GM12878 (cell line): ENCODE results near the gene PFN4. TPM values are rescaled to one million over a fixed set of nuclear protein-coding genes. Genes with fewer than 3 reads are reported as not detected.

Source experiments
- ATAC-seq: fragments of 200-7000 bp; cut with Tn5 transposase; 3 replicates; pipeline ENCODE4 v1.9.1; 2020; ENCODE audit warnings: mild to moderate bottlenecking, moderate library complexity
- Bru-seq: library from RNA; stranded (reverse); fragments of 400-500 nt; gene quantifications from one replicate; lab custom pipeline; 2021; lab: Mats Ljungman, UMichigan
- BruChase-seq, 2 experiments: library from RNA; stranded (reverse); fragments of 400-500 nt; gene quantifications; one replicate each; lab custom pipeline; 2021; lab: Mats Ljungman, UMichigan
- BruUV-seq: library from RNA; stranded (reverse); fragments of 400-500 nt; replicated peaks from 2 replicates; lab custom pipeline; 2021; lab: Mats Ljungman, UMichigan
- CTCF ChIA-PET: fragments of 300-600 bp; sonication (Branson Sonifier 250); formaldehyde crosslinking; extraction: SDS; loops from one replicate; lab custom pipeline; 2021; ENCODE audit warnings: inconsistent platforms; lab: Yijun Ruan, JAX
- POLR2A ChIA-PET: fragments of 350-600 bp; formaldehyde crosslinking; extraction: SDS; loops from one replicate; lab custom pipeline; 2021; ENCODE audit warnings: inconsistent platforms; lab: Charles Lee
- RAD21 ChIA-PET: fragments of 300-600 bp; sonication (Branson Sonifier 250); formaldehyde crosslinking; loops from one replicate; lab custom pipeline; 2023; ENCODE audit warnings: antibody characterized with exemption; ENCODE audit not compliant: unreplicated experiment; lab: Charles Lee
- SMC1A ChIA-PET: fragments of 300-600 bp; sonication (Branson Sonifier 250); formaldehyde crosslinking; loops from one replicate; lab custom pipeline; 2023; ENCODE audit not compliant: unreplicated experiment, uncharacterized antibody; lab: Charles Lee
- DNase-seq: peaks from one replicate; pipeline ENCODE4 v3.0.0-alpha.2; 2011; ENCODE audit warnings: low read depth, low spot score
- FAIRE-seq: peaks from 3 replicates; lab custom pipeline; 2011; peaks lifted over from hg19 to GRCh38; lab: Jason Lieb, UNC
- H2AFZ ChIP-seq: 2 replicates; pipeline ENCODE4 v1.6.0; 2011; ENCODE audit warnings: low read depth, low read length, control low read depth; ENCODE audit not compliant: control insufficient read depth
- H3K27ac ChIP-seq: 2 replicates; pipeline ENCODE4 v1.5.1; 2011; ENCODE audit warnings: control low read depth; ENCODE audit not compliant: control insufficient read depth, insufficient read depth
- H3K27me3 ChIP-seq, 2 experiments: replicated peaks in 1 of 2; 2 replicates each; pipeline versions ENCODE4 v1.6.0 to v1.6.1; 2011; ENCODE audit warnings: low read length in 1 of 2; ENCODE audit not compliant: control insufficient read depth in 2 of 2, insufficient read depth in 2 of 2
- H3K36me3 ChIP-seq, 2 experiments: 2 replicates each; pipeline ENCODE4 v1.5.1; 2011; ENCODE audit warnings: low read length in 1 of 2; ENCODE audit not compliant: control insufficient read depth in 2 of 2, insufficient read depth in 2 of 2
- H3K4me1 ChIP-seq: 2 replicates; pipeline ENCODE4 v1.6.1; 2011; ENCODE audit warnings: mild to moderate bottlenecking, low read length, moderate library complexity, mixed read lengths; ENCODE audit not compliant: control insufficient read depth, insufficient read depth
- H3K4me2 ChIP-seq: 2 replicates; pipeline ENCODE4 v1.6.0; 2011; ENCODE audit warnings: control low read depth; ENCODE audit not compliant: control insufficient read depth, insufficient read depth
- H3K4me3 ChIP-seq: fragments of 200-600 bp; sonication (generic); 2 replicates; pipeline ENCODE4 v1.5.1; 2016
- H3K79me2 ChIP-seq: 2 replicates; pipeline ENCODE4 v1.6.0; 2011; ENCODE audit warnings: low read length; ENCODE audit not compliant: control insufficient read depth, insufficient read depth
- H3K9ac ChIP-seq: 2 replicates; pipeline ENCODE4 v1.8.0; 2011; ENCODE audit warnings: low read length, control low read depth, mixed read lengths; ENCODE audit not compliant: control insufficient read depth, insufficient read depth
- H3K9me3 ChIP-seq: replicated peaks from 3 replicates; pipeline ENCODE4 v1.5.1; 2011; ENCODE audit warnings: mild to moderate bottlenecking, low read length; ENCODE audit not compliant: control insufficient read depth, insufficient read depth
- H4K20me1 ChIP-seq: 2 replicates; pipeline ENCODE4 v1.6.0; 2011; ENCODE audit not compliant: control insufficient read depth, insufficient read depth
- ATF7 ChIP-seq: fragments of 450-650 bp; IDR thresholded peaks from 2 replicates; pipeline ENCODE4 v1.6.1; 2016; ENCODE audit warnings: low read depth, mild to moderate bottlenecking
- BCL11A ChIP-seq: IDR thresholded peaks from 2 replicates; pipeline ENCODE4 v1.6.1; 2011; ENCODE audit warnings: low read depth, low read length
- EED ChIP-seq: sonication (generic); IDR thresholded peaks from 2 replicates; pipeline ENCODE4 v1.6.1; 2016; ENCODE audit warnings: antibody characterized with exemption, low read depth
- ESRRA ChIP-seq: IDR thresholded peaks from 2 replicates; pipeline ENCODE4 v1.6.1; 2012; ENCODE audit warnings: mild to moderate bottlenecking, low read length, improper control_type of control experiment
- KLF5 ChIP-seq: fragments of 450-650 bp; IDR thresholded peaks from 2 replicates; pipeline ENCODE4 v1.6.1; 2014; ENCODE audit warnings: mild to moderate bottlenecking; ENCODE audit not compliant: partially characterized antibody
- MYC ChIP-seq: IDR thresholded peaks from 2 replicates; pipeline ENCODE4 v1.6.1; 2011; ENCODE audit warnings: mild to moderate bottlenecking, low read length, moderate library complexity, inconsistent platforms; ENCODE audit not compliant: insufficient read depth, insufficient replicate concordance, insufficient read length, severe bottlenecking
- NBN ChIP-seq: fragments of 450-650 bp; IDR thresholded peaks from 2 replicates; pipeline ENCODE4 v1.6.1; 2016
- RB1 ChIP-seq: fragments of 450-650 bp; formaldehyde crosslinking; IDR thresholded peaks from 2 replicates; pipeline ENCODE4 v1.6.1; 2017; ENCODE audit warnings: mild to moderate bottlenecking, borderline replicate concordance
- STAT3 ChIP-seq: IDR thresholded peaks from 2 replicates; pipeline ENCODE4 v1.6.1; 2011; ENCODE audit warnings: low read depth, low read length, improper control_type of control experiment
- ZNF217 ChIP-seq: fragments of 450-650 bp; IDR thresholded peaks from 2 replicates; pipeline ENCODE4 v1.6.1; 2017; ENCODE audit warnings: antibody characterized with exemption, mild to moderate bottlenecking
- ZSCAN29 ChIP-seq: fragments of 450-650 bp; IDR thresholded peaks from 2 replicates; pipeline ENCODE4 v1.6.1; 2017; ENCODE audit warnings: mild to moderate bottlenecking, moderate library complexity
- WGBS: methylation state at CpG from one replicate; pipeline ENCODE4 v1.1.6; 2016; ENCODE audit warnings: low lambda C conversion rate; ENCODE audit not compliant: insufficient replicate concordance, insufficient coverage; ENCODE audit errors: missing lambda C conversion rate; 5-methylcytosine and 5-hydroxymethylcytosine counted together
- in situ Hi-C: fragments of 300-500 bp; cut with MboI; formaldehyde crosslinking; loops from 9 replicates; pipeline ENCODE4 v1.14.3; 2018; ENCODE audit warnings: mixed read lengths
- intact Hi-C: fragments of 100-400 bp; cut with micrococcal nuclease; formaldehyde crosslinking; loops from one replicate; pipeline ENCODE4 v1.14.2; 2022; ENCODE audit not compliant: unreplicated experiment
- long read RNA-seq, 2 experiments: library from polyadenylated mRNA; unstranded; transcript quantifications; one replicate each; pipeline ENCODE4 v2.0.0, GENCODE V29; 2019 to 2020
- polyA minus RNA-seq, 3 experiments: library from RNA; depleted of rRNA, polyadenylated mRNA; stranded (reverse); fragments of >200 nt; gene quantifications; 2 replicates each; pipeline ENCODE4 v1.2.3, GENCODE V29; 2011
- polyA plus RNA-seq, 11 experiments: library from polyadenylated mRNA; depleted of rRNA in 4 of 11; unstranded in 6 of 11; stranded (reverse) in 5 of 11; fragments of >200 nt; fragmentation: Nextera tagmentation in 4 of 11; fragmentation: Illumina TruSeq in 1 of 11; extraction: Ambion mirVana in 4 of 11; extraction: Trizol in 1 of 11; gene quantifications; 1 replicate in 1 of 11; 2 replicates in 10 of 11; pipeline versions ENCODE4 v1.2.1 to v1.2.3, GENCODE V29; 2011 to 2016; ENCODE audit warnings: inconsistent platforms in 2 of 11, missing spikeins in 2 of 11, low read depth in 1 of 11
- total RNA-seq, 4 experiments: library from RNA; depleted of rRNA in 3 of 4; stranded (reverse); fragments of >200 nt in 3 of 4; fragmentation: Illumina TruSeq in 1 of 4; extraction: Trizol in 1 of 4; gene quantifications; 2 replicates each; pipeline versions ENCODE4 v1.2.1 to v1.2.3, GENCODE V29; 2013 to 2021
- TF ChIP-seq, protein P1 (sequence below): IDR thresholded peaks from 2 replicates; pipeline ENCODE4 v1.6.1; 2011; ENCODE audit warnings: borderline replicate concordance, low read depth, mild to moderate bottlenecking, moderate library complexity, mixed read lengths, low read length; ENCODE audit not compliant: insufficient read depth; ENCODE audit errors: extremely low read length
- TF ChIP-seq, protein P2 (sequence below): IDR thresholded peaks from 2 replicates; pipeline ENCODE4 v1.6.1; 2011; ENCODE audit warnings: low read depth, mild to moderate bottlenecking, low read length, moderate library complexity, borderline replicate concordance; ENCODE audit errors: extremely low read depth
- TF ChIP-seq, protein P3 (sequence below): fragments of 450-650 bp; formaldehyde crosslinking; IDR thresholded peaks from 2 replicates; pipeline ENCODE4 v1.4.0; 2022; ENCODE audit warnings: mild to moderate bottlenecking, moderate library complexity

PFN4 gene, protein sequence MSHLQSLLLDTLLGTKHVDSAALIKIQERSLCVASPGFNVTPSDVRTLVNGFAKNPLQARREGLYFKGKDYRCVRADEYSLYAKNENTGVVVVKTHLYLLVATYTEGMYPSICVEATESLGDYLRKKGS
- total RNA-seq (2013; cell fraction: nucleolus; rRNA removed), result not detected in 2 replicates
- total RNA-seq (2014; rRNA removed) (0.93 and 1.0 TPM in 2 replicates), total RNA-seq (2014; rRNA removed; fragmentation: Illumina TruSeq; extraction: Trizol) (1.3 and 1.6 TPM in 2 replicates), total RNA-seq (2021) (0.98 and 1.4 TPM in 2 replicates), polyA plus RNA-seq (2011; rRNA removed) (0.12 and 0.29 TPM in 2 replicates), polyA plus RNA-seq (2014; fragmentation: Illumina TruSeq; extraction: Trizol) (0.93 and 1.9 TPM in 2 replicates), polyA plus RNA-seq (2014; fragmentation: Nextera tagmentation; extraction: Ambion mirVana) (under 1 TPM; 0.14 to 0.38 TPM), polyA plus RNA-seq (2014; rRNA removed) (0.99 and 2.3 TPM in 2 replicates), polyA plus RNA-seq (2016; fragmentation: Nextera tagmentation; extraction: Ambion mirVana) (1 to 10 TPM; 2.1 TPM), polyA minus RNA-seq (2011; rRNA and poly(A)+ RNA removed) (not detected in 2 replicates), Bru-seq, nascent RNA (percentile 47 among the genes with signal in this experiment), BruChase-seq, experiment 1, labeled RNA remaining after a 6-hour chase (percentile 25 among the genes with signal in this experiment), BruChase-seq, experiment 2, labeled RNA remaining after a 2-hour chase (percentile 24 among the genes with signal in this experiment)
- polyA plus RNA-seq (2011; ENCODE audit: low read depth), result not detected
- polyA plus RNA-seq (2011; cell fraction: cytosol; rRNA removed), result 0.19 and 0.28 TPM in 2 replicates
- 0.18 and 0.58 TPM in 2 replicates for polyA plus RNA-seq (2011; cell fraction: nucleus; rRNA removed)
- 0.73 and 0.92 TPM in 2 replicates for polyA plus RNA-seq (2012)
- not detected in 2 replicates for polyA minus RNA-seq (2011; cell fraction: cytosol; rRNA and poly(A)+ RNA removed)
- 3.0 TPM in 1 of 2 replicates, not detected in the other for polyA minus RNA-seq (2011; cell fraction: nucleus; rRNA and poly(A)+ RNA removed)
- long read RNA-seq, experiment 1, result 0 reads
- long read RNA-seq, experiment 2, result 0 reads

- peak within 1 kb of the TSS; percentile 90 for H3K27ac ChIP-seq
- no peaks in the 10 kb centered on the region for H4K20me1 ChIP-seq
- ChIA-PET RAD21 (interaction anchor here (0.9 to 2.0 kb wide), 6 partner anchors 39 to 261 kb away, joined by 3 to 13 read pairs (median 6); partner anchors contain the start of genes ATAD2B, SF3B6 and TP53I3), POLR2A (interaction anchor here (0.8 to 2.2 kb wide), 5 partner anchors 13 to 196 kb away, joined by 3 to 14 read pairs (median 5); partner anchors contain the start of genes ATAD2B and TP53I3), CTCF (interaction anchor here (0.8 to 3.2 kb wide), 9 partner anchors 39 to 299 kb away, joined by 3 to 16 read pairs (median 5); partner anchors contain the start of genes SF3B6 and TP53I3), SMC1A (interaction anchor here (0.6 to 2.8 kb wide), 14 partner anchors 9 to 291 kb away, joined by 3 to 14 read pairs (median 4); partner anchors contain the start of genes SF3B6 and TP53I3)
- H3K79me2 ChIP-seq, result peaks cover 9% of the 10 kb centered on the region
- H3K9ac ChIP-seq, result peak within 1 kb of the TSS; percentile 92
- H3K4me1 ChIP-seq, result no peaks in the 10 kb centered on the region
- DNase-seq, result peak; percentile 41
- ATAC-seq, result peak; percentile 98
- no peak for FAIRE-seq
- intact Hi-C loops (loop anchor here (1.0 to 2.0 kb wide), 2 partner anchors 40 to 197 kb away; partner anchors contain the start of gene ATAD2B), in situ Hi-C loops (no loop called here)
- no peaks in the 10 kb centered on the region for H3K9me3 ChIP-seq
- no peaks in the 10 kb centered on the region for H3K36me3 ChIP-seq
- WGBS, result under 1% methylated on average over 99 of the region's 103 CpGs
- peak within 1 kb of the TSS; percentile 82 for H3K4me3 ChIP-seq
- H3K27me3 ChIP-seq, result no peaks in the 10 kb centered on the region
- TSS peak; percentile 77 for BruUV-seq
- H2AFZ ChIP-seq, result peak within 1 kb of the TSS; percentile 97
- peak within 1 kb of the TSS; percentile 97 for H3K4me2 ChIP-seq
- TF ChIP-seq RB1, result peak; percentile 72; the same call in 1 of the 2 replicates
- peak; percentile 77 for TF ChIP-seq ZSCAN29
- TF ChIP-seq STAT3, result no peak
- no peak for TF ChIP-seq NBN
- peak; percentile 46 for TF ChIP-seq MYC
- no peak for TF ChIP-seq BCL11A
- TF ChIP-seq ESRRA, result peak; percentile 8
- TF ChIP-seq, protein P1, sequence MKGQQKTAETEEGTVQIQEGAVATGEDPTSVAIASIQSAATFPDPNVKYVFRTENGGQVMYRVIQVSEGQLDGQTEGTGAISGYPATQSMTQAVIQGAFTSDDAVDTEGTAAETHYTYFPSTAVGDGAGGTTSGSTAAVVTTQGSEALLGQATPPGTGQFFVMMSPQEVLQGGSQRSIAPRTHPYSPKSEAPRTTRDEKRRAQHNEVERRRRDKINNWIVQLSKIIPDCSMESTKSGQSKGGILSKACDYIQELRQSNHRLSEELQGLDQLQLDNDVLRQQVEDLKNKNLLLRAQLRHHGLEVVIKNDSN, result no peak
- no peak for TF ChIP-seq KLF5
- TF ChIP-seq, protein P2, sequence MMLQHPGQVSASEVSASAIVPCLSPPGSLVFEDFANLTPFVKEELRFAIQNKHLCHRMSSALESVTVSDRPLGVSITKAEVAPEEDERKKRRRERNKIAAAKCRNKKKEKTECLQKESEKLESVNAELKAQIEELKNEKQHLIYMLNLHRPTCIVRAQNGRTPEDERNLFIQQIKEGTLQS, result no peak
- peak; percentile 21 for TF ChIP-seq EED
- TF ChIP-seq ZNF217, result peak; percentile 73
- TF ChIP-seq, protein P3, sequence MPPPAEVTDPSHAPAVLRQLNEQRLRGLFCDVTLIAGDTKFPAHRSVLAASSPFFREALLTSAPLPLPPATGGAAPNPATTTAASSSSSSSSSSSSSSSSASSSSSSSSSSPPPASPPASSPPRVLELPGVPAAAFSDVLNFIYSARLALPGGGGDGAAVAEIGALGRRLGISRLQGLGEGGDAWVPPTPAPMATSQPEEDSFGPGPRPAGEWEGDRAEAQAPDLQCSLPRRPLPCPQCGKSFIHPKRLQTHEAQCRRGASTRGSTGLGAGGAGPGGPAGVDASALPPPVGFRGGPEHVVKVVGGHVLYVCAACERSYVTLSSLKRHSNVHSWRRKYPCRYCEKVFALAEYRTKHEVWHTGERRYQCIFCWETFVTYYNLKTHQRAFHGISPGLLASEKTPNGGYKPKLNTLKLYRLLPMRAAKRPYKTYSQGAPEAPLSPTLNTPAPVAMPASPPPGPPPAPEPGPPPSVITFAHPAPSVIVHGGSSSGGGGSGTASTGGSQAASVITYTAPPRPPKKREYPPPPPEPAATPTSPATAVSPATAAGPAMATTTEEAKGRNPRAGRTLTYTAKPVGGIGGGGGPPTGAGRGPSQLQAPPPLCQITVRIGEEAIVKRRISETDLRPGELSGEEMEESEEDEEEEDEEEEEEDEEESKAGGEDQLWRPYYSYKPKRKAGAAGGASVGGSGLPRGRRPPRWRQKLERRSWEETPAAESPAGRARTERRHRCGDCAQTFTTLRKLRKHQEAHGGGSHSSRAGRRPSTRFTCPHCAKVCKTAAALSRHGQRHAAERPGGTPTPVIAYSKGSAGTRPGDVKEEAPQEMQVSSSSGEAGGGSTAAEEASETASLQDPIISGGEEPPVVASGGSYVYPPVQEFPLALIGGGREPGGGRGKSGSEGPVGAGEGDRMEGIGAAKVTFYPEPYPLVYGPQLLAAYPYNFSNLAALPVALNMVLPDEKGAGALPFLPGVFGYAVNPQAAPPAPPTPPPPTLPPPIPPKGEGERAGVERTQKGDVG (CRISPR knock-in tag), result no peak
- TF ChIP-seq ATF7, result peak; percentile 16; the same call in 1 of the 2 replicates
These were observed at the start of gene PFN4, which contains the start of gene FAM228B for GRCh38 chr2:24123195-24123921. TSS of gene PFN4 (minus strand) at chr2:24123334. CDS start at chr2:24122535, 799 bp downstream. TSS of gene FAM228B (plus strand) at chr2:24123469. CDS start at chr2:24124362, 893 bp downstream.
